H9 (cell line): ENCODE data around the gene PAK5. TPM values are rescaled to one million over a fixed set of nuclear protein-coding genes. Genes with fewer than 3 reads are reported as not detected.

ENCODE experiments used
- DNase-seq: peaks from one replicate; pipeline ENCODE4 v3.0.0-alpha.2; 2017
- H2AFZ ChIP-seq: one replicate; pipeline ENCODE4 v1.6.1; 2013; ENCODE audit warnings: mild to moderate bottlenecking, low read length, control low read depth, moderate library complexity
- H2AK5ac ChIP-seq: 2 replicates; pipeline ENCODE4 v1.6.1; 2013; ENCODE audit warnings: low read length, control low read depth, mixed read lengths; ENCODE audit not compliant: insufficient read length
- H2BK120ac ChIP-seq: one replicate; pipeline ENCODE4 v1.6.1; 2013; ENCODE audit warnings: low read depth, mild to moderate bottlenecking, low read length, control low read depth, inconsistent platforms; ENCODE audit not compliant: poor library complexity, severe bottlenecking
- H2BK12ac ChIP-seq: 2 replicates; pipeline ENCODE4 v1.6.1; 2013; ENCODE audit warnings: low read length, control low read depth, mixed read lengths, low read depth; ENCODE audit not compliant: insufficient read length
- H2BK15ac ChIP-seq: 2 replicates; pipeline ENCODE4 v1.6.1; 2013; ENCODE audit warnings: low read depth, low read length, control low read depth
- H2BK20ac ChIP-seq: one replicate; pipeline ENCODE4 v1.6.1; 2013; ENCODE audit warnings: low read depth, mild to moderate bottlenecking, low read length, control low read depth, inconsistent platforms; ENCODE audit not compliant: poor library complexity, severe bottlenecking
- H2BK5ac ChIP-seq: 2 replicates; pipeline ENCODE4 v1.6.1; 2013; ENCODE audit warnings: low read length, control low read depth, mixed read lengths; ENCODE audit not compliant: insufficient read length
- H3K14ac ChIP-seq: 2 replicates; pipeline ENCODE4 v1.6.1; 2013; ENCODE audit warnings: low read length, control low read depth; ENCODE audit not compliant: insufficient read depth
- H3K18ac ChIP-seq: 2 replicates; pipeline ENCODE4 v1.6.1; 2013; ENCODE audit warnings: low read depth, mild to moderate bottlenecking, mixed read lengths, low read length, control low read depth; ENCODE audit not compliant: insufficient read length
- H3K23ac ChIP-seq: 2 replicates; pipeline ENCODE4 v1.6.1; 2013; ENCODE audit warnings: low read length, control low read depth, mixed read lengths, low read depth; ENCODE audit not compliant: insufficient read length
- H3K23me2 ChIP-seq: 2 replicates; pipeline ENCODE4 v1.6.1; 2013; ENCODE audit warnings: low read depth, mild to moderate bottlenecking, mixed read lengths, low read length, control low read depth; ENCODE audit not compliant: insufficient read length, poor library complexity, severe bottlenecking
- H3K27ac ChIP-seq: 2 replicates; pipeline ENCODE4 v1.5.1; 2013; ENCODE audit warnings: low read length, control low read depth, mixed read lengths, low read depth; ENCODE audit not compliant: insufficient read length
- H3K27me3 ChIP-seq: 2 replicates; pipeline ENCODE4 v1.6.1; 2013; ENCODE audit warnings: low read length, control low read depth, inconsistent platforms; ENCODE audit not compliant: insufficient read depth
- H3K4ac ChIP-seq: 2 replicates; pipeline ENCODE4 v1.6.1; 2013; ENCODE audit warnings: low read depth, mild to moderate bottlenecking, control low read depth, inconsistent platforms, low read length, moderate library complexity
- H3K4me1 ChIP-seq: 2 replicates; pipeline ENCODE4 v1.6.1; 2013; ENCODE audit warnings: low read length, control low read depth, inconsistent platforms; ENCODE audit not compliant: insufficient read depth
- H3K4me2 ChIP-seq: 2 replicates; pipeline ENCODE4 v1.6.1; 2013; ENCODE audit warnings: low read length, control low read depth, mixed read lengths; ENCODE audit not compliant: insufficient read length, insufficient read depth
- H3K56ac ChIP-seq: 2 replicates; pipeline ENCODE4 v1.6.1; 2013; ENCODE audit warnings: low read depth, mild to moderate bottlenecking, mixed read lengths, low read length, control low read depth; ENCODE audit not compliant: insufficient read length
- H3K79me1 ChIP-seq: 2 replicates; pipeline ENCODE4 v1.6.1; 2013; ENCODE audit warnings: low read depth, mild to moderate bottlenecking, moderate library complexity, low read length, control low read depth, inconsistent platforms; ENCODE audit not compliant: insufficient read depth, poor library complexity, severe bottlenecking
- H3K79me2 ChIP-seq: 2 replicates; pipeline ENCODE4 v1.6.1; 2013; ENCODE audit warnings: low read length, control low read depth, inconsistent platforms; ENCODE audit not compliant: insufficient read depth
- H3K9ac ChIP-seq: 2 replicates; pipeline ENCODE4 v1.6.1; 2013; ENCODE audit warnings: low read length, control low read depth, mixed read lengths; ENCODE audit not compliant: insufficient read length; ENCODE audit errors: extremely low read depth
- H3K9me3 ChIP-seq: one replicate; pipeline ENCODE4 v1.6.1; 2013; ENCODE audit warnings: low read depth, low read length, inconsistent platforms; ENCODE audit not compliant: control insufficient read depth
- H3T11ph ChIP-seq: one replicate; pipeline ENCODE4 v1.6.1; 2013; ENCODE audit warnings: mild to moderate bottlenecking, low read length, control low read depth, inconsistent platforms
- H4K20me1 ChIP-seq: one replicate; pipeline ENCODE4 v1.6.1; 2013; ENCODE audit not compliant: control insufficient read depth, insufficient read length, insufficient read depth
- H4K5ac ChIP-seq: 2 replicates; pipeline ENCODE4 v1.6.1; 2013; ENCODE audit warnings: low read depth, mild to moderate bottlenecking, mixed read lengths, low read length, control low read depth; ENCODE audit not compliant: insufficient read length
- H4K8ac ChIP-seq: replicated peaks from 2 replicates; pipeline ENCODE4 v1.6.1; 2013; ENCODE audit warnings: low read length, control low read depth, mixed read lengths, low read depth; ENCODE audit not compliant: insufficient read length
- H4K91ac ChIP-seq: 2 replicates; pipeline ENCODE4 v1.6.1; 2013; ENCODE audit warnings: low read depth, mild to moderate bottlenecking, moderate library complexity, mixed read lengths, low read length, control low read depth; ENCODE audit not compliant: insufficient read length
- H3K27ac Mint-ChIP-seq, 3 experiments: 2 replicates in 2 of 3; 3 replicates in 1 of 3; pipeline ENCODE4 v1.8.0; 2020 to 2021; ENCODE audit warnings: mixed read lengths in 3 of 3, mild to moderate bottlenecking in 1 of 3, moderate library complexity in 1 of 3
- H3K27me3 Mint-ChIP-seq: 2 replicates; pipeline ENCODE4 v1.8.0; 2021; ENCODE audit warnings: low read depth, mild to moderate bottlenecking, moderate library complexity, mixed read lengths
- H3K36me3 Mint-ChIP-seq, 3 experiments: 2 replicates in 2 of 3; 3 replicates in 1 of 3; pipeline ENCODE4 v1.8.0; 2020 to 2021; ENCODE audit warnings: low read depth in 3 of 3, mixed read lengths in 3 of 3; ENCODE audit not compliant: insufficient read depth in 1 of 3
- H3K4me1 Mint-ChIP-seq, 2 experiments: 2 replicates each; pipeline ENCODE4 v1.8.0; 2020; ENCODE audit warnings: mixed read lengths in 2 of 2
- H3K4me3 Mint-ChIP-seq, 2 experiments: 2 replicates in 1 of 2; 3 replicates in 1 of 2; pipeline ENCODE4 v1.8.0; 2020 to 2021; ENCODE audit warnings: mild to moderate bottlenecking in 2 of 2, mixed read lengths in 2 of 2, moderate library complexity in 1 of 2
- H3K9me3 Mint-ChIP-seq, 2 experiments: 2 replicates in 1 of 2; 3 replicates in 1 of 2; pipeline ENCODE4 v1.8.0; 2020; ENCODE audit warnings: mild to moderate bottlenecking in 2 of 2, mixed read lengths in 2 of 2, moderate library complexity in 1 of 2
- CTCF ChIP-seq: fragments of 200-600 bp; sonication (generic); conservative IDR thresholded peaks from 3 replicates; pipeline ENCODE4 v1.8.0; 2021; ENCODE audit warnings: antibody characterized with exemption, mild to moderate bottlenecking
- WGBS: extraction: QIAGEN DNeasy Blood & Tissue Kit; methylation state at CpG from one replicate; pipeline ENCODE4 v1.1.7; 2013; ENCODE audit warnings: missing lambda C conversion rate, low lambda C conversion rate, mixed read lengths; ENCODE audit not compliant: insufficient read length; ENCODE audit errors: extremely low coverage; 5-methylcytosine and 5-hydroxymethylcytosine counted together
- total RNA-seq: library from RNA; stranded (reverse); gene quantifications from 2 replicates; pipeline ENCODE4 v1.2.1, GENCODE V29; 2021

Gene PAK5
- total RNA-seq, 1 experiment from 2014 or later, result 0.20 TPM

GRCh38 chr20:9532069-9532838, 306.6 kb downstream of the PAK5 start:
- Histone ChIP-seq H2AFZ (no peak overlapping the region), H3K79me1 (no peaks in the 10 kb centered on the region), H3K56ac (no peak overlapping the region), H3K14ac (no peak overlapping the region), H2BK120ac (no peak overlapping the region), H4K20me1 (no peaks in the 10 kb centered on the region), H4K8ac (no peak overlapping the region), H3K9ac (no peak overlapping the region), H2BK20ac (no peak overlapping the region), H4K91ac (no peak overlapping the region), H3K79me2 (no peaks in the 10 kb centered on the region), H3K4ac (no peak overlapping the region), H2BK5ac (no peak overlapping the region), H2AK5ac (no peak overlapping the region), H3K18ac (no peak overlapping the region), H3K23ac (no peak overlapping the region), H4K5ac (no peak overlapping the region), H3K27me3 (no peaks in the 10 kb centered on the region), H3T11ph (no peak overlapping the region), H3K27ac (no peak overlapping the region), H3K4me2 (no peak overlapping the region), H3K4me1 (no peaks in the 10 kb centered on the region), H3K9me3 (no peaks in the 10 kb centered on the region), H2BK12ac (no peak overlapping the region), H2BK15ac (no peak overlapping the region), H3K23me2 (no peaks in the 10 kb centered on the region)
- H3K36me3 Mint-ChIP-seq, result no peaks in the 10 kb centered on the region; a peak in 1 of 7 replicates
- H3K27me3 Mint-ChIP-seq, result peaks cover 11% of the 10 kb centered on the region
- H3K27ac Mint-ChIP-seq, result peak overlapping the region in 2 of 3 experiments; percentile 36 to 58; a peak in 3 of 7 replicates
- H3K4me3 Mint-ChIP-seq, result no peak overlapping the region
- peaks cover 0 to 3% of the 10 kb centered on the region in 2 experiments; a peak in 1 of 5 replicates for H3K9me3 Mint-ChIP-seq
- no CpG with 5 or more reads among the region's 4 CpGs for WGBS
- DNase-seq, result no peak
- no peak for TF ChIP-seq CTCF
- H3K4me1 Mint-ChIP-seq, result peaks cover 19 to 23% of the 10 kb centered on the region in 2 experiments
